Nucleus accumbens (tissue), 56 donors: ENCODE measurements around the gene SIAH3.
"Not testable (repeated sequence)": the region's sequence is repeated elsewhere in the genome, so short reads cannot be mapped to it uniquely, and the experiment has no call there.

Experiments used
- DNase-seq, 56 donors: peaks; one replicate each; lab custom pipeline; 2025; lab: John Stamatoyannopoulos, UW

Gene SIAH3

DNA sequence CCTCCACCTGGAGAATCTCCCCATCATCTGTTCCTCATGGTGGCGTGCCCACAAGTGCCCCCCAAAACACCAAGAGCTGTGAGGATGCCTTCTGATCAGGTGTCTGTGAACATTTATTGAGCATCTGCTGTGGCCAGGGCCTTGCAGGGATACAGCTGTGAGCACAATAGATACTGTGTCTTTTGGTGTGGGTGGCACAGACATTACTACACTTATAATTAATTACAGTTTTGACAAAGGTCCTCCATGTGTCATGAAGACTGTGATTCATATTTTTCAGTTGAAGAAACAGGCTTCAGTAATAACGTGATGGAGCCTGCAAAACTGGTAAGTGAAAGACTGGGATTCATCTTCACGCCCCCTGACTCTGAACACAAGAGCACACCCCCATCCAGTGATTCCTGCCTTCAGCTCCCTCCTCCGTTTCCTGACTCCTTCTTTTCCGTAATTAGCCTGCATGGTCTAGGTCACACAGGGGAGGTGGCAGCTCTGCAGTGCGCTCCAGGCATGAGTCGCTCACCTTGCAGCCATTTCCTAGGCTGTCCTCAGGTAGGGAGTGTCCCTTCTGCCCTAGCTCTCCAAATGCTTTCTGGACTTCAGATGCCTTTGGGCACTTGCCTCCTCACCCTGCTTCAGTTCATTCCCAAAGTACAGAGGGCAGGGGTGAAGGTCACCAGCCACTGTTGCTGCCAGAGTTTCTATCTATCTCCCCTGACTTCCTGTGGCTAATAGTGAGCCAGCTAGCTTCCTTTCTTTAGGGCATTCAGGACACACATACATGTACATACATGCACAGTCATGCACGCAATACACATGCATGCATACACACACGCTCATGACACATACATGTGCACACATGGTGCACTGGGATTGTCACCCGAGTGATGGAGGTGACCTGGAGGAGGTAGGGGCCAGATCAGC lies 66.5 kb downstream of the SIAH3 start:
- DNase-seq = peak in 18 of 56 donors; percentile 2 to 55 (median 22)

DNA sequence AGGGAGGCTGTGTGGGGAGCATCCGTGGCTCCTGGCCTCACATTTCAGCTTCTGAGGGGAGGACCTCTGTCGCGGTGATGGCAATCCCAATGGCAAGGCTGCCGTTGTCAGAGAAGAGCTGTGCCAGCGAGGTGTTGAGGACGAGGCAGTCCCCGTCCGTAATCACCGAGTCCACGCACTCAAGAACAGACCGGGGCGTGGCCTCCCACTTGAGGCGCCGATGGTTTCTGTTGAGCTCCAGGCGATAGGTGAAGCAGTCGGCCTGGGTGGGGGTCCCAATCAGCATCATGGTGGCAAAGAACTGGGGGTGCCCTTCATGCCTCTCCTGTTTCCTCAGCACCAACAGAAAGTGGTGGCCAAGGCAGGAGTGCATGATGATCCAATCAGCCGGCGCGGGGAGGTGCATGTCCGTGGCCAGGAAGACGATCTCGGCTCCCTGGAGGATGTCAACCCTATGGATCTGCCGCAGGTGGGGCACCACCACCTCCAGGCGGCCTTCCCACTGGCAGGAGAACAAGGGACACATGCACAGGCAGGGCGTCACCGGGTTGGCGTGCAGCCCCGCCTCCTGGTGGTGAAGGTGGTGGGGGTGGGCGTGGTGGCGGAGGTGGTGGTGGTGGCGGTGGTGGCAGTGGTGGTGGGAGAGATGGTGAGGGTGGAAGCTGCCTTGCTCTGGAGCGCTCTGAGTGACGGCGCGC lies 68.1 kb downstream of the SIAH3 start:
- no peak for DNase-seq

DNA sequence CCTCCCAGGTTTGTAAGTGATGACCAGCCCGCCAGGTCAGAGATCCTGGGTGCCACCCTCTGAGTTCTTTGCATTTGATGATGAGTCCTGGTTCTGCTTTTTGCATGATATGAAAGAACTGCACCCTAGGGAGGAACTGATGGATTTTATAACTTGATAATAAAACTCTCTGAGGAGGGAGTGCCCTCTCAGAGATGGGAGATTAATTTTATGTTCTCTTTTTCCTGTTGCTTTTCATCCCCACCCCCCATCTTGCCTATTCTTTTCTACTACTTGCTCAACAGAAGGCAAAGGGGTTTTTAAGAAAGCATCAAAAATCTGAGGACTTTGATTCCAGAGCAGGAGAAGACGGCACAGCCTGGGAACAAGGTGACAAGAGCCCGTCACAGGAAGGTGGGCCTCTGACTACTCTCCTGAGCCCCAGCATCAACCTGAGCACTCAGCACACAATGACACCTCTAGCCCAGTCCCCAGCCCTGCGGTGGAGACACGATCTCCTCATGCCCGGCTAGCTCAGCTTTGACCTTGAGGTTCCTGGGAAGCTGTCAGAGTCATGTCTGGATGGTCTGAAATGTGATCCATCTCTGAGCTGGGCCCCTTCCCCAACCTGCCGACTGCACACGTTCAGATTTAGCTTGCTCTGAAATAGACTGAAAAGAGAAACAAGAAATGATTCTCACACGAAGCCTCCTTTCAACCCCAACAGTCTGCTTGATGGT lies 69.1 kb downstream of the SIAH3 start:
- no peak for DNase-seq

DNA sequence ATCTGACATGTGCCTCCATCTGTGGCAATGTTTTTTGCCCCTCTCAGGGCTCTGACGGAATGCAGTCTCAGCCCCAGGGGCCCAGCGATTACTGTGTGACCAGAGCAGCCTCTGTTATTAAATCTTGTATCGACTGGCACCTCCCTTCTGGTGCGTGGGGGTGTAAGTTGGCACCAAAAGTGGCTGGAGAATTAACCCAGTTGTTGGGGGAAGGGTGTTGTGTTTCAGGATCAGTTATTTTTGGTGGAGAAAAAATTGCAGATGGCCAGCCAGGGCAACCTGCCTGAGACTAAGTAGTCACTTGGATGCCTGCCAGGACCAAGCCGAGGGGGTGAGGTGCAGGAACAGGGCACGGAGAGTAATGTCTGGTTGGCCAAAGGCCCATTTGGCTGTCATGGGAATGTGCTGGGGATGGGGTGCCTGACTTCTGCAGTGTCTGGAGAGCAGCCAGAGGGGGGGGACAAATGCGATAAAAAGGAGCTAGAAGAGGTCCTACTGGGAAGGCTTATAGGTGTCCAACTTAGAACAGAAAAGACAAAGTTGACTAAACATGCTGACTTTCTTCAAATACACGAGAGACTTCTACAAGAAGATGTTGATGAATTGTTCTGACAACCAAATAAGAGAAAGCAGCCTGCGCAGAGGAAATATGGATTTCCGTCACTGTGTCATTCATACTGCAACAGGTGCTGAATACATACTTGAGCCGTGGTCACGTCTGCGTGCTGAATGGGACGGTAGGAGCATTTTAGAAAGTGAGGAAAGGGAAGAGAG lies 69.8 kb downstream of the SIAH3 start:
- peak in 8 of 56 donors; percentile 1 to 41 (median 8) for DNase-seq

GRCh38 chr13:45779901-45780300 lies 71.7 kb downstream of the SIAH3 start:
- no peak for DNase-seq

DNA sequence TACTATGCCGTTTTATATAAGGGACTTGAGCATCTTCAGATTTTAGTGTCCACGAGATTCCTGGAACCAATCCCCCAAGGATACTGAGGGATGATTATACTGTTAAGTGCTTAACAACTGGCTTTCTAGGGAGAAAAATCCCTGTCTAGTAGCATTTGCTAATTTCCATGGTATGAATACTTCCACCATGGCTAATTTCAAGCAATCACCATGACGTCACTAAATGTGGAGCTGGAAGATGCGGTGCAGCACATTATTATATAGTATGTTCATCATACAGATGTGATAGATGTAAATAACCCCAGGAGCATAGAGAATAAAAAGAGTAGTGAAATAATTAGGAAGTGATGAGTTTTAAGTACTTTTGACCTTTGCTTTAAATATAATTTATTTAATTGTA lies 72.7 kb downstream of the SIAH3 start:
- DNase-seq = no peak

GRCh38 chr13:45776748-45777147 lies 74.8 kb downstream of the SIAH3 start:
- no peak for DNase-seq

DNA sequence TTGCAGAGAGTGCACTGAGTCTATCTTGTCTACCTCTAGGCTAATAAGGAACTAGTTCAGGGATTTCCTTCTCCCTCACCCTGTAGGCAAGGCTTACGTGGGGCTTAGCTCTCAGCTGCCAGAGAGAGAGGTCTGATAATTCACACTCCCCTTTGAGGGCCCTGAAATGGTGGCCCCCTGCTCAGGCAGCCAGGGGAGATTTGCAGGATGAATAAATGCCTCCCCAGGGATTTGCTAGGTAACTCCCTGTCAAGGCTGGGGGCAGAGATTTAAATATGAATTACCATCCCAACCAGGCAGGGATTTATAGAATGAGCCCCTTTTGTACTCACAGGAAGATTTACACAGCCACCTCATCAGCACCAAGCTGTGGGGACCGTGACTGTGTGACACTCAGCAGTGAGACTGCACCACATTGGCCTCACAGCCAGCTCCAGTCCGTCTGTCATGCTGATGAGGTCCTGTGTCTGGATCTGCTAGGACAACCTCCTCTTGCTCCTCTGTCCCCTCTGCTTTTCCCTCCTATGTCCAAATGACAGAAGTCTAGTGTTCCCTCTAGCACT lies 76.1 kb downstream of the SIAH3 start:
- no peak for DNase-seq

DNA sequence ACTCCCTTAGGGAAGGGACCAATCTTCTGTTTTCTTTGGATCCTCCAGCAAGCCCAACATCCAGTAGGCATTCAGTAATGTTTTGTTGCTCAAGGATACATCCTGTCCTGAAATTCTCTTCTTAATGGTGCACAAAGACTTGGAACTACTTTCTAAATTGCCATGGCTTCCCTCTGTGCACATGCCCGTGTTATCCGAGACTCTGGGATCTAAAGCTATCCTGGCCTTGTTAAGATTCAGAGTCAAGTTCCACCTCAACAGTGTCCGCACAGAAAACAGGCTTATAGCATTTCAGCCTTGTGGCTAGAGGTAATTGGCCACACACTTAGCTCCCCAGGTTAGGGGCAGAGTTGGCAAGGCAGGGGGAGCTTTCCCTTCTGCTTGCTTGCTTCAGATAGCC lies 77.6 kb downstream of the SIAH3 start:
- no peak for DNase-seq

GRCh38 chr13:45773236-45773635 lies 78.3 kb downstream of the SIAH3 start:
- no peak for DNase-seq

- DNase-seq = no peak
These were observed 80.7 kb downstream of the SIAH3 start for GRCh38 chr13:45770886-45771285.

- no peak for DNase-seq
These were observed 82.7 kb downstream of the SIAH3 start for GRCh38 chr13:45768656-45769479.

- no peak for DNase-seq
These were observed 86.1 kb downstream of the SIAH3 start for GRCh38 chr13:45765464-45765863.

GRCh38 chr13:45763419-45763818 lies 88.1 kb downstream of the SIAH3 start:
- DNase-seq = no peak

GRCh38 chr13:45757589-45757988 lies 94.0 kb downstream of the SIAH3 start:
- DNase-seq = not testable (repeated sequence)

GRCh38 chr13:45756498-45756897 lies 95.1 kb downstream of the SIAH3 start:
- not testable (repeated sequence) for DNase-seq

GRCh38 chr13:45752510-45752909 lies 99.0 kb downstream of the SIAH3 start:
- DNase-seq = no peak

DNA sequence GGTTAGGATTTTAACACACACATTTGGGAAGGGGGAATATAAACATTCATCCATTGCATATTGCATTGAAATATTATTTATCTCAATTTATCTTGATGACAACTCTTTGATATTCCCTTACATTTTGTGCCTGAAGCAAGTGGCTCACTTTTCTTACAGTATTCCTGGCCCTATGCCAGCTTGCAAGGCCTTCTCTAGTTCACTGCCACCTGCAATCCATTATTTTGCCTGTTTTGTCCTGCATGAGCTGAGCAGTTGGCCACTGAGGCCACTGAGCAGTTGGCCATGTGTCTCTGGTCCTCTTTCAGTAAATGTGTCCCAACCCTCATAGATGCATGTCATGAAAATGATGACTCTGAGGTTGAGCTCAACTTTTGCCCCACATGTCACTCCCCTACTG lies 99.7 kb downstream of the SIAH3 start:
- DNase-seq = no peak

DNA sequence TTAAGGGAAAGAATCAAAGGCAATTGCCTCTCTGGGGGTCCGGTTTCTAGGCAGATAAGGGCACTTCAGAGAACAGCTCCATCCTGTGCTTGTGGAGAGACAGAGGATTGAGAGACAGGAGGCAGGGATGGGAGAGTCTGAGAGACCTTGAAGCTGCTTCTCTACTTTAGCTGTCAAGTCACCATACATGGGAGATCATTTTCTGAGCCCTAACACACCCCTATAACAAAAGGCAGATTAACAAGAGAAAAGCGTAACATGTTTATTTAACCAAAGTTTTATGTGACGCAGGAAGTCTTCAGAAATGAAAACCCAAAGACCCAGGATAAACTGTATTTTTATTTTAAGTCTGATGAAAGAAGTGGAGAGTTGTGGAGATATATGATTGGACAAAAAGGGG lies 101.0 kb downstream of the SIAH3 start:
- DNase-seq = no peak
